T-cell (primary cell): Measurements from ENCODE around the gene TARBP1. TPM values are rescaled to one million over a fixed set of nuclear protein-coding genes. Genes with fewer than 3 reads are reported as not detected.

Source experiments
- ATAC-seq, 4 experiments: fragments of 200-7000 bp in 3 of 4; fragments of 150-1000 bp in 1 of 4; cut with Tn5 transposase; replicated peaks in 1 of 4; 1 replicate in 3 of 4; 2 replicates in 1 of 4; pipeline ENCODE4 v1.10.0; 2021; ENCODE audit warnings: moderate library complexity in 3 of 4, mild to moderate bottlenecking in 2 of 4, moderate number of reproducible peaks in 1 of 4
- CTCF ChIA-PET, 2 donors: fragments of 300-600 bp; sonication (Branson Sonifier 250); formaldehyde crosslinking; loops; one replicate each; lab custom pipeline; 2022; ENCODE audit warnings: antibody characterized with exemption in 2 of 2; lab: Charles Lee
- POLR2A ChIA-PET, 2 donors: fragments of 300-600 bp; sonication (Branson Sonifier 250); formaldehyde crosslinking; loops; one replicate each; lab custom pipeline; 2022; ENCODE audit warnings: antibody characterized with exemption in 2 of 2; lab: Charles Lee
- DNase-seq, 35 experiments: peaks; one replicate each; pipeline versions ENCODE4 v3.0.0 to v3.0.0-alpha.2; 2013 to 2023
- H3K27ac ChIP-seq: one replicate; pipeline ENCODE4 v1.5.1; 2013; ENCODE audit warnings: low read length
- H3K27me3 ChIP-seq, 2 experiments: replicated peaks in 1 of 2; 1 replicate in 1 of 2; 2 replicates in 1 of 2; pipeline versions ENCODE4 v1.6.1 to v1.7.0; 2013; ENCODE audit warnings: low read length in 1 of 2, mixed read lengths in 1 of 2; ENCODE audit not compliant: control insufficient read depth in 2 of 2, insufficient read depth in 2 of 2; ENCODE audit errors: extremely low read depth in 1 of 2
- H3K36me3 ChIP-seq, 2 donors: 1 replicate in 1 of 2; 2 replicates in 1 of 2; pipeline versions ENCODE4 v1.6.1 to v1.7.0; 2013; ENCODE audit warnings: low read length in 1 of 2; ENCODE audit not compliant: control insufficient read depth in 2 of 2, insufficient read depth in 1 of 2; ENCODE audit errors: extremely low read depth in 1 of 2
- H3K4me1 ChIP-seq, 2 experiments: 1 replicate in 1 of 2; 2 replicates in 1 of 2; pipeline versions ENCODE4 v1.6.1 to v1.7.0; 2013; ENCODE audit warnings: low read length in 2 of 2, mixed read lengths in 1 of 2; ENCODE audit not compliant: insufficient read depth in 2 of 2, control insufficient read depth in 1 of 2; ENCODE audit errors: extremely low read depth in 1 of 2
- H3K4me3 ChIP-seq, 2 donors: 1 replicate in 1 of 2; 2 replicates in 1 of 2; pipeline versions ENCODE4 v1.5.1 to v1.7.0; 2013; ENCODE audit warnings: mild to moderate bottlenecking in 2 of 2, low read length in 1 of 2, moderate library complexity in 1 of 2; ENCODE audit not compliant: control insufficient read depth in 1 of 2; ENCODE audit errors: extremely low read depth in 1 of 2
- H3K9me3 ChIP-seq: 2 replicates; pipeline ENCODE4 v1.7.0; 2013
- H3K27ac Mint-ChIP-seq, 2 donors: one replicate each; pipeline ENCODE4 v1.8.0; 2020 to 2021; ENCODE audit warnings: mild to moderate bottlenecking in 2 of 2, mixed read lengths in 2 of 2
- H3K27me3 Mint-ChIP-seq, 2 donors: one replicate each; pipeline ENCODE4 v1.8.0; 2021 to 2022; ENCODE audit warnings: mixed read lengths in 2 of 2
- H3K36me3 Mint-ChIP-seq: one replicate; pipeline ENCODE4 v1.8.0; 2021; ENCODE audit warnings: mixed read lengths
- H3K4me1 Mint-ChIP-seq, 3 donors: one replicate each; pipeline ENCODE4 v1.8.0; 2020 to 2022; ENCODE audit warnings: mixed read lengths in 3 of 3, mild to moderate bottlenecking in 1 of 3
- H3K4me3 Mint-ChIP-seq, 3 donors: one replicate each; pipeline ENCODE4 v1.8.0; 2020 to 2022; ENCODE audit warnings: mild to moderate bottlenecking in 3 of 3, mixed read lengths in 3 of 3, moderate library complexity in 3 of 3
- H3K9me3 Mint-ChIP-seq, 3 donors: one replicate each; pipeline ENCODE4 v1.8.0; 2020 to 2022; ENCODE audit warnings: mixed read lengths in 3 of 3
- WGBS: methylation state at CpG from one replicate; pipeline ENCODE4 v1.1.5; 2013; ENCODE audit warnings: missing lambda C conversion rate; ENCODE audit not compliant: insufficient coverage; 5-methylcytosine and 5-hydroxymethylcytosine counted together
- total RNA-seq, 35 experiments: library from RNA in 6 of 35; stranded (reverse) in 6 of 35; fragments of 120-200 nt in 1 of 35; gene quantifications; one replicate each; pipeline versions ENCODE4 v1.2.1 to v1.2.4 and lab custom pipeline; 2013 to 2026

Gene TARBP1
- total RNA-seq, 5 donors from 2014 or later (not counting 1 experiment from before 2014, with no cell fraction given) = 33.9 to 60.7 (median 40.6) TPM

DNA sequence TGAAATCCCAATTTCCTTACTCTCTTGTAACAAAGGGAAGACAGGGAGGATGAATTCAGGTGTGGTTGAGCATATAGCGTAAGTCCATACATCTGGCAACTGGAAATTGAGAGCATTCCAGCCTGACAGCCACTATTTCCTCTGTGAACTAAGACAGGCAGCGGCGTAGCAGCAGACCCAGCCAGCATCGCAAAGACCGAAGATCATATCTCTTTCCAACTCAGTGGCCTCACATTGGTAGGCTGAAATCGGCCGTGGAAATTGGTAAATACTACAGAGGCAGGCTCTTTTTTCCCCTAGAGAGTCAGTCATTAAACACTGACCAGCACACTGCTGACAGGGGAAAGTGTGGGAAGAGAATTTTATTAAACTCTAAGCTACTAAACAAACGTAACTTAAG, 43.4 kb downstream of the TARBP1 start:
- ATAC-seq (no peak), DNase-seq (no peak)
- peaks cover 67% of the 10 kb centered on the region for H3K36me3 Mint-ChIP-seq
- H3K27me3 Mint-ChIP-seq = no peaks in the 10 kb centered on the region
- Histone ChIP-seq H3K4me3 (no peak overlapping the region), H3K9me3 (no peaks in the 10 kb centered on the region), H3K27ac (no peak overlapping the region), H3K36me3 (peaks cover 0 to 42% of the 10 kb centered on the region in 2 donors), H3K27me3 (no peaks in the 10 kb centered on the region), H3K4me1 (no peaks in the 10 kb centered on the region)
- H3K4me3 Mint-ChIP-seq = no peak overlapping the region
- H3K9me3 Mint-ChIP-seq = peaks cover 4 to 8% (median 6%) of the 10 kb centered on the region in 3 donors
- H3K27ac Mint-ChIP-seq = no peak overlapping the region
- POLR2A ChIA-PET = interaction anchor here in 1 of 2 donors (0.6 kb wide), 1 partner anchor 646 kb away, joined by 5 read pairs; no protein-coding TSS in a partner anchor
- WGBS = 89% methylated on average over 3 of the region's 8 CpGs
- CTCF ChIA-PET = interaction anchor here in 1 of 2 donors (0.6 kb wide), 1 partner anchor 187 kb away, joined by 3 read pairs; no protein-coding TSS in a partner anchor
- H3K4me1 Mint-ChIP-seq = no peaks in the 10 kb centered on the region

DNA sequence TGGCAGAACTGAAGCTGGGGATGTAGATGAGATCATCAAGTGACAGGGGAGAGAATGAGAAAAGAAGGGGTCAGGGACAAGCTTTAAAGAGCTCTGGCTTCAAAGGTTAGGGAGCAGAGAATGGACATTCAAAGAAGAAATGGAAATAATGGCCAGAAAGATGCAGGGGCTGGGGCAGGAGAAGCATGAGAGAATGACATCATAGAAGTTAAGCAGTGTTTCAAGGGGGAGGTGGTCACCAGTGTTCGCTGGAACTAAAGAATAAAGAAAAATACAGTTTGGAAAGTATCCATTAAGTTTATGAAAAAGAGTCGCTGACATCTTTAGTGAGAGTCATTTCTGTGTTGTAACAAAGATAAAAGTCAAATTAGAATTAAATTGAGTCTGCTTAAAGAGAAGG, 44.3 kb downstream of the TARBP1 start:
- ATAC-seq (no peak), DNase-seq (no peak)
- Histone ChIP-seq H3K27me3 (no peaks in the 10 kb centered on the region), H3K27ac (no peak overlapping the region), H3K9me3 (no peaks in the 10 kb centered on the region), H3K4me3 (no peak overlapping the region), H3K4me1 (no peaks in the 10 kb centered on the region), H3K36me3 (peaks cover 6 to 51% of the 10 kb centered on the region in 2 donors)
- Mint-ChIP-seq H3K4me3 (no peak overlapping the region), H3K27me3 (no peaks in the 10 kb centered on the region), H3K4me1 (no peaks in the 10 kb centered on the region), H3K36me3 (peaks cover 65% of the 10 kb centered on the region), H3K27ac (no peak overlapping the region), H3K9me3 (peaks cover 0 to 4% (median 0%) of the 10 kb centered on the region in 3 donors)
- CTCF ChIA-PET = no interaction called here
- WGBS = 95% methylated on average over 2 of the region's 2 CpGs
- POLR2A ChIA-PET = no interaction called here

DNA sequence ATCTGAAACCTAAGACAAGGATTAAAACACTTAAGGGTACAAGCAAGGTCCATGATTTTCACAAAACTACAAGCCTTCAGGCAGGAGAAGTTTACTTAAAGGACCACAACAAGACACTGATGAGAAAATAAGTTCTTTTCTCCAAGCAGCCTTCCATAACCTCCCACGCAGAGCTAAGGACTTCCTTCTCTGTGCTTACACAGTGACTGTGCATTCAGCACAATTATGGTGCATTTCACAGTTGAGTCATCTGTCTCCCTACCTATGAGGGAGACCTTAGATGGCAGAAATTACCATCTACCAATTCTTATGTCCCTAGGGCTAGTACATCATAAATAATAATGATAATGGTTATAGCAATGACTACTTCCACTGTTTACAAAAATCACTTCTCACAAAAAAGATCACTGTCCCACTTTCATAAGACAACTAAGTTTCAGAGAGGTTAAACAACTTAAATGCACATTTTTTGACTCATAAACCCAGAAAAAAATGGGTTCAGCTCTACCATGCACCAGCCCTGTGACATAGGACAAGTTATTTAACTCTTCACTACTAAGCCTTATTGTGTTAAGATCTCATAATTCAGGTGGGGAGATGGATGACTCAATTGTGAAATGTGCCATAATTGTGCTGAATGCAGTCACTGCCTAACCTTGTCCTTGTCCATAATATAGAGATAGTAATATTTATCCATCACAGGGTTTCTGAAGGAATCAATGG, 45.3 kb downstream of the TARBP1 start:
- H3K4me3 ChIP-seq = no peak overlapping the region
- no peaks in the 10 kb centered on the region for H3K27me3 ChIP-seq
- H3K36me3 Mint-ChIP-seq = peaks cover 67% of the 10 kb centered on the region
- no peak overlapping the region for H3K27ac Mint-ChIP-seq
- DNase-seq (no peak), ATAC-seq (no peak)
- H3K9me3 ChIP-seq = no peaks in the 10 kb centered on the region
- no peak overlapping the region for H3K4me3 Mint-ChIP-seq
- H3K36me3 ChIP-seq = peaks cover 6 to 60% of the 10 kb centered on the region in 2 donors
- no peaks in the 10 kb centered on the region for H3K27me3 Mint-ChIP-seq
- ChIA-PET CTCF (no interaction called here), POLR2A (no interaction called here)
- no peaks in the 10 kb centered on the region for H3K9me3 Mint-ChIP-seq
- H3K4me1 Mint-ChIP-seq = no peaks in the 10 kb centered on the region
- 89% methylated on average over 1 of the region's 1 CpG for WGBS
- H3K4me1 ChIP-seq = no peaks in the 10 kb centered on the region
- H3K27ac ChIP-seq = no peak overlapping the region

- no CpG with 5 or more reads among the region's 4 CpGs for WGBS
- no peaks in the 10 kb centered on the region for H3K4me1 Mint-ChIP-seq
- Histone ChIP-seq H3K9me3 (no peaks in the 10 kb centered on the region), H3K36me3 (peaks cover 6 to 60% of the 10 kb centered on the region in 2 donors), H3K4me1 (no peaks in the 10 kb centered on the region), H3K4me3 (no peak overlapping the region), H3K27ac (no peak overlapping the region), H3K27me3 (no peaks in the 10 kb centered on the region)
- ChIA-PET POLR2A (no interaction called here), CTCF (interaction anchor here in 1 of 2 donors (0.6 kb wide), 1 partner anchor 32 kb away, joined by 3 read pairs; no protein-coding TSS in a partner anchor)
- no peaks in the 10 kb centered on the region for H3K27me3 Mint-ChIP-seq
- H3K36me3 Mint-ChIP-seq = peaks cover 58% of the 10 kb centered on the region
- DNase-seq (no peak), ATAC-seq (no peak)
- H3K9me3 Mint-ChIP-seq = no peaks in the 10 kb centered on the region
- H3K27ac Mint-ChIP-seq = no peak overlapping the region
- H3K4me3 Mint-ChIP-seq = no peak overlapping the region
Observed at GRCh38 chr1:234431255-234431654, 47.7 kb downstream of the TARBP1 start.

DNA sequence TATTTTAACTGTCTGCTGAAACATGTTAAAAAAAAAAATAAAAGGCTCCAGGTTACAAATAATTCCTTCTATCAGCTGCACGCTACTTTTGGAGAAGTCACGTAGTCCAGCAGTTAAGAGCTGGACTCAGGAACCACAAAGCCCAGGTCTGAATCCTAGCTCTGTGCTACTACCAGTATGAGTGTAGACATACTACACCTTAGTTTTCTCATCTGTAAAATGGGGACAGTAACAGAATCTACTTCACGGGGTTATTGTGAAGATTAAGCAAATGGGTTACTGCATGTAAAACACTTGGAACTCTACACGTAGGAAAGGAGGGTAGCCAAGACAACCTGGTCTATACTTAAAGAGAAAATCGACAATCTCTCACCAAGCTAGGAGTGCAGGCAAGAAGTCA, 48.3 kb downstream of the TARBP1 start:
- Mint-ChIP-seq H3K4me1 (no peaks in the 10 kb centered on the region), H3K4me3 (no peak overlapping the region), H3K27ac (no peak overlapping the region), H3K9me3 (no peaks in the 10 kb centered on the region), H3K27me3 (no peaks in the 10 kb centered on the region), H3K36me3 (peaks cover 59% of the 10 kb centered on the region)
- no peak overlapping the region for H3K27ac ChIP-seq
- H3K4me3 ChIP-seq = no peak overlapping the region
- no CpG with 5 or more reads among the region's 5 CpGs for WGBS
- CTCF ChIA-PET = interaction anchor here in 1 of 2 donors (0.6 kb wide), 1 partner anchor 32 kb away, joined by 3 read pairs; no protein-coding TSS in a partner anchor
- DNase-seq = no peak
- no peaks in the 10 kb centered on the region for H3K4me1 ChIP-seq
- no peaks in the 10 kb centered on the region for H3K9me3 ChIP-seq
- H3K36me3 ChIP-seq = peaks cover 6 to 60% of the 10 kb centered on the region in 2 donors
- ATAC-seq = no peak
- H3K27me3 ChIP-seq = no peaks in the 10 kb centered on the region
- POLR2A ChIA-PET = no interaction called here

DNA sequence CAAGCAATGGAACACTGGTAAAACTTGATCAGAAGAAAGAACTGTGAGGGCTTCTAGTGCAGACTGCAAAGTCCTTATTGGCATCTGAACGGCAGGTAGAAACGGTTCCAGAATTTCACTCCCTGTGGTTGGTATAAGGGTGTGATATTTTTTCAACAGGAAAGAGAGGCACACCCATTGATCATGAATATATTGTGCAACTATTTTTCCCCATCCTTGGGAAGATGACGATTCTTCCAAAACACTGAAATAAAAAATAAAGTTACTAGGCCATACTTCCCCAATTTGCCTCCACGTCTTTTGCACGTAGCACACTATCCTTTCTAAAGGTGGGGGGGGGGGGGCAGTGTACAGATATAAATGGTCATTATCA, 49.6 kb downstream of the TARBP1 start:
- Mint-ChIP-seq H3K4me3 (no peak overlapping the region), H3K27ac (no peak overlapping the region), H3K36me3 (peaks cover 55% of the 10 kb centered on the region), H3K27me3 (no peaks in the 10 kb centered on the region), H3K9me3 (no peaks in the 10 kb centered on the region), H3K4me1 (no peaks in the 10 kb centered on the region)
- no peak for ATAC-seq
- ChIA-PET POLR2A (no interaction called here), CTCF (no interaction called here)
- no CpG with 5 or more reads among the region's 5 CpGs for WGBS
- no peaks in the 10 kb centered on the region for H3K9me3 ChIP-seq
- H3K27ac ChIP-seq = no peak overlapping the region
- no peak overlapping the region for H3K4me3 ChIP-seq
- H3K27me3 ChIP-seq = no peaks in the 10 kb centered on the region
- no peak for DNase-seq
- H3K4me1 ChIP-seq = no peaks in the 10 kb centered on the region
- peaks cover 6 to 60% of the 10 kb centered on the region in 2 donors for H3K36me3 ChIP-seq
